Tibial nerve (tissue), 3 donors: ENCODE results near the gene NNT.

Source experiments
- CTCF ChIP-seq, 5 experiments: fragments of 200-600 bp in 3 of 5; fragments of 450-650 bp in 2 of 5; sonication (generic) in 3 of 5; IDR thresholded peaks; one replicate each; pipeline ENCODE4 v1.5.1; 2016 to 2019; ENCODE audit warnings: antibody characterized with exemption in 5 of 5, mild to moderate bottlenecking in 3 of 5, moderate library complexity in 2 of 5
- POLR2A ChIP-seq, 2 donors: fragments of 450-650 bp; IDR thresholded peaks; one replicate each; pipeline ENCODE4 v1.6.1; 2017; ENCODE audit warnings: antibody characterized with exemption in 2 of 2, mild to moderate bottlenecking in 2 of 2, moderate library complexity in 2 of 2

- TF ChIP-seq POLR2A (IDR thresholded peaks at IDR 0.05) = no peak
- TF ChIP-seq CTCF (IDR thresholded peaks at IDR 0.05) = no peak
Observed at GRCh38 chr5:43563321-43563720, 39.7 kb upstream of the NNT start.
